NK-92 (cell line): ENCODE results near the gene DENR.
"Not testable (repeated sequence)": the region's sequence is repeated elsewhere in the genome, so short reads cannot be mapped to it uniquely, and the experiment has no call there.

Experiments
- DNase-seq: peaks from one replicate; lab custom pipeline; 2025; ENCODE audit not compliant: unreplicated experiment; lab: John Stamatoyannopoulos, UW

DENR gene

GRCh38 chr12:122740351-122740750, 12.3 kb upstream of the DENR start:
- no peak for DNase-seq

- no peak for DNase-seq
These were observed 8.6 kb upstream of the DENR start for GRCh38 chr12:122743895-122744525.

GRCh38 chr12:122747224-122748135, 5.1 kb upstream of the DENR start:
- DNase-seq: no peak

- DNase-seq: no peak
These were observed 2.9 kb upstream of the DENR start for GRCh38 chr12:122749569-122750332.

GRCh38 chr12:122750781-122751515, 1.7 kb upstream of the DENR start:
- DNase-seq: not testable (repeated sequence)

GRCh38 chr12:122753319-122753650, 661 bp downstream of the DENR start:
- no peak for DNase-seq

- no peak for DNase-seq
These were observed 2.2 kb downstream of the DENR start for GRCh38 chr12:122754790-122755189.

GRCh38 chr12:122757568-122757967, 4.9 kb downstream of the DENR start:
- DNase-seq: no peak

GRCh38 chr12:122785503-122785902, 32.9 kb downstream of the DENR start:
- no peak for DNase-seq

GRCh38 chr12:122788387-122788786, 35.8 kb downstream of the DENR start:
- no peak for DNase-seq

- DNase-seq: no peak
These were observed 37.0 kb downstream of the DENR start for GRCh38 chr12:122789637-122790036.

GRCh38 chr12:122790393-122791075, 37.9 kb downstream of the DENR start:
- no peak for DNase-seq

- no peak for DNase-seq
These were observed 41.1 kb downstream of the DENR start for GRCh38 chr12:122793685-122794106.

- no peak for DNase-seq
These were observed 43.2 kb downstream of the DENR start for GRCh38 chr12:122795807-122796206.

GRCh38 chr12:122799641-122800243, 47.1 kb downstream of the DENR start:
- DNase-seq: no peak

- DNase-seq: no peak
These were observed 51.3 kb downstream of the DENR start for GRCh38 chr12:122803937-122804336.

GRCh38 chr12:122804957-122805356, 52.3 kb downstream of the DENR start:
- DNase-seq: not testable (repeated sequence)

- no peak for DNase-seq
These were observed 55.0 kb downstream of the DENR start for GRCh38 chr12:122807651-122808050.

- no peak for DNase-seq
These were observed 59.2 kb downstream of the DENR start for GRCh38 chr12:122811777-122812176.

GRCh38 chr12:122813310-122813713, 60.7 kb downstream of the DENR start:
- no peak for DNase-seq
